Measurements from ENCODE around the gene FIGNL2.

FIGNL2 gene

DNA sequence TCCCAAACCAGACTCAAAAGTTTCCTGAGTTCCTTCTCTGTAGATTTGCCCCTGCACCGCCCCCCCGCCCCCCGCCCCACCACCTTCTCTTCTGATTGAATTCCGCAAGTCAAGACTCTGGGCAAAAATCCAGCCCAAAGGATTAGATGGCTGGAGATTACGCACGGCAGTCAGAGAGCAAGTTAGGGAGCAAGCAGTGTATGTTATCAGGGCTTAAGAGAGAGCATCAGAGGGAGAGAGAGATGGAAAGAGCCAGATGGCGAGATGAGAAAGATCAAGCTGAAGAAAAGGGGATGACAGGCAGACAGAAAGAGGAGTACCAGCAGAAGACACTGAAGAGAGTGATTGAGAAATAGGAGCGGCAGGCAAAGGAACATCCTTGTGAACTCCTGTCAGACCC lies 25.5 kb upstream of the FIGNL2 start:
- ChIA-PET POLR2A (interaction anchor here (0.6 kb wide), 1 partner anchor 45 kb away, joined by 3 read pairs; no protein-coding TSS in a partner anchor), CTCF (interaction anchor here (1.0 to 7.7 kb wide), 10 partner anchors 8 to 452 kb away, joined by 3 to 88 read pairs (median 12); a partner anchor contains a TSS)
- WGBS (ENCODE audit: insufficient coverage) = 17% methylated on average over 4 of the region's 8 CpGs

DNA sequence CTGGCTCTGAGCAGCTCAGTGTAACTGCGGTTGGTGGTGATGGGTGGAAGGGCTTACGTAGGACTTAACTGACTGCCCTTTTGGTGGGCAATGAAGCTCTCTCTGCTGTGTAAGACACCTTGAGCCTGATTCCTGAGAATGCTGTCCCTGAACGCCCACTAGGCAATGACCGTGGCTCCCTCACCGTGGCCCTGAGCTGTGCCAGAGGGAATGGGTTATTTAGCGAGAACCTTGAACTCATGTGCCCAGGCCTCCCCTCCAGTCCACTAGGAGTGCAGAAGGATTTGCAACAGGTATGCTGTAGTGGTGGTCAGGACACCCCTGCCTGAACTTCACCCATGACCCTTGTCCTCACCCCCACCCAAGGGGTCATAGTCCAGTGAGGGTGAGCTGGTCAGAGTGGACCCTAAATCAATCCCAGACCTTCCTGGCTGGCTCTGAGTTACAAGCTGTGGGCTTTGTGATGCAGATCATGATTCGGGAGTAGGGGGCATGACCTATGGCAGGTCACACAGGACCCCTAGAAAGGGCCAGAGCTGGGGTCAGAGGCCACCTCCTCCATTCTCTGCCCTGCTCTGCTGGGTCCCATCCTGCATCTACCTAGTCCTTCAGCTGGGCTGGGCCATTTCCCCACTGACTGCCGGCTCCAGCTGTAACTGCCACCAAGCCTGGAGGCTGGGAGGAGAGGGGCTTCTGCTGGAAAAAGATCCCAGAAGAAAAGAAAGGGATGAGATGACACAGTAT lies 24.9 kb upstream of the FIGNL2 start:
- no peak overlapping the region for H3K4me3 ChIP-seq (ENCODE audit: control insufficient read depth in 1 of 7, extremely low read depth in 1 of 7, insufficient read depth in 4 of 7, low read depth in 2 of 7, low read length in 6 of 7)
- H3K36me3 ChIP-seq (ENCODE audit: control insufficient read depth in 4 of 4, insufficient read depth in 4 of 4, low read length in 3 of 4) = no peaks in the 10 kb centered on the region
- DNase-seq = no peak
- CTCF ChIA-PET = interaction anchor here (1.0 to 7.7 kb wide), 7 partner anchors 9 to 54 kb away, joined by 4 to 88 read pairs (median 25); no protein-coding TSS in a partner anchor
- H3K4me1 ChIP-seq (ENCODE audit: control extremely low read depth in 1 of 4, control insufficient read depth in 4 of 4, insufficient read depth in 4 of 4, low read length in 3 of 4) = peaks cover 4 to 52% (median 41%) of the 10 kb centered on the region in 4 experiments
- no peaks in the 10 kb centered on the region for H3K9me3 ChIP-seq (ENCODE audit: control extremely low read depth in 1 of 5, control insufficient read depth in 4 of 5, insufficient read depth in 2 of 5, low read depth in 1 of 5, low read length in 4 of 5)
- 96% methylated on average over 7 of the region's 8 CpGs for WGBS (ENCODE audit: insufficient coverage)
- peaks cover 0 to 2% (median 0%) of the 10 kb centered on the region in 5 experiments for H3K27me3 ChIP-seq (replicated peaks in 2 of 5; ENCODE audit: control insufficient read depth in 4 of 5, insufficient read depth in 5 of 5, low read length in 4 of 5)
- POLR2A ChIA-PET = interaction anchor here (0.6 kb wide), 1 partner anchor 45 kb away, joined by 3 read pairs; no protein-coding TSS in a partner anchor
- no peak overlapping the region for H3K27ac ChIP-seq (ENCODE audit: insufficient read depth in 1 of 2, low read depth in 1 of 2, low read length in 2 of 2, poor library complexity in 1 of 2, severe bottlenecking in 2 of 2)

More for the DNA sequence above, 25.5 kb upstream of the FIGNL2 start:
- Histone ChIP-seq H3K4me3 (ENCODE audit: control insufficient read depth in 1 of 7, extremely low read depth in 1 of 7, insufficient read depth in 4 of 7, low read depth in 2 of 7, low read length in 6 of 7) (no peak overlapping the region), H3K36me3 (ENCODE audit: control insufficient read depth in 4 of 4, insufficient read depth in 4 of 4, low read length in 3 of 4) (no peaks in the 10 kb centered on the region), H3K4me1 (ENCODE audit: control extremely low read depth in 1 of 4, control insufficient read depth in 4 of 4, insufficient read depth in 4 of 4, low read length in 3 of 4) (peaks cover 4 to 47% (median 36%) of the 10 kb centered on the region in 4 experiments), H3K9me3 (ENCODE audit: control extremely low read depth in 1 of 5, control insufficient read depth in 4 of 5, insufficient read depth in 2 of 5, low read depth in 1 of 5, low read length in 4 of 5) (no peaks in the 10 kb centered on the region), H3K27me3 (replicated peaks in 2 of 5; ENCODE audit: control insufficient read depth in 4 of 5, insufficient read depth in 5 of 5, low read length in 4 of 5) (no peaks in the 10 kb centered on the region), H3K27ac (ENCODE audit: insufficient read depth in 1 of 2, low read depth in 1 of 2, low read length in 2 of 2, poor library complexity in 1 of 2, severe bottlenecking in 2 of 2) (no peak overlapping the region)
- peak; percentile 52 to 57 (median 56) for DNase-seq

DNA sequence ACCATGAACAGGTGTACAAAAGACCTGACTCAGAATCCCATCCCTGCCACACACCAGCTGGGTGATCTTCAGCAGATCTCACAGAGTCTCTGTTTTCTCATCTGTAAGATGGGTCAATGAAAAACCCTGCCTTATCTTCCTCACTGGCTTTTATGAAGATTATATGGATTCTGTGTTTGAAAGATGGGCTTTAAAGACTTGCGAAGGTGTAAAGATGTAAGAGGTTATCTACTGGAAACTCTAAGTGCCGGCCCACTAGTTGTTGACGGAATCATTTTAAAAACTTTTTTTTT lies 24.1 kb upstream of the FIGNL2 start:
- Histone ChIP-seq H3K4me3 (ENCODE audit: control insufficient read depth in 1 of 7, extremely low read depth in 1 of 7, insufficient read depth in 4 of 7, low read depth in 2 of 7, low read length in 6 of 7) (no peak overlapping the region), H3K9me3 (ENCODE audit: control extremely low read depth in 1 of 5, control insufficient read depth in 4 of 5, insufficient read depth in 2 of 5, low read depth in 1 of 5, low read length in 4 of 5) (no peaks in the 10 kb centered on the region), H3K4me1 (ENCODE audit: control extremely low read depth in 1 of 4, control insufficient read depth in 4 of 4, insufficient read depth in 4 of 4, low read length in 3 of 4) (peaks cover 4 to 60% (median 49%) of the 10 kb centered on the region in 4 experiments), H3K27me3 (replicated peaks in 2 of 5; ENCODE audit: control insufficient read depth in 4 of 5, insufficient read depth in 5 of 5, low read length in 4 of 5) (peaks cover 0 to 6% (median 0%) of the 10 kb centered on the region in 5 experiments), H3K27ac (ENCODE audit: insufficient read depth in 1 of 2, low read depth in 1 of 2, low read length in 2 of 2, poor library complexity in 1 of 2, severe bottlenecking in 2 of 2) (no peak overlapping the region), H3K36me3 (ENCODE audit: control insufficient read depth in 4 of 4, insufficient read depth in 4 of 4, low read length in 3 of 4) (no peaks in the 10 kb centered on the region)
- CTCF ChIA-PET = interaction anchor here (2.1 to 7.7 kb wide), 10 partner anchors 9 to 109 kb away, joined by 5 to 88 read pairs (median 24); no protein-coding TSS in a partner anchor
- DNase-seq = no peak
- no CpG with 5 or more reads among the region's 3 CpGs for WGBS (ENCODE audit: insufficient coverage)
- POLR2A ChIA-PET = no interaction called here

DNA sequence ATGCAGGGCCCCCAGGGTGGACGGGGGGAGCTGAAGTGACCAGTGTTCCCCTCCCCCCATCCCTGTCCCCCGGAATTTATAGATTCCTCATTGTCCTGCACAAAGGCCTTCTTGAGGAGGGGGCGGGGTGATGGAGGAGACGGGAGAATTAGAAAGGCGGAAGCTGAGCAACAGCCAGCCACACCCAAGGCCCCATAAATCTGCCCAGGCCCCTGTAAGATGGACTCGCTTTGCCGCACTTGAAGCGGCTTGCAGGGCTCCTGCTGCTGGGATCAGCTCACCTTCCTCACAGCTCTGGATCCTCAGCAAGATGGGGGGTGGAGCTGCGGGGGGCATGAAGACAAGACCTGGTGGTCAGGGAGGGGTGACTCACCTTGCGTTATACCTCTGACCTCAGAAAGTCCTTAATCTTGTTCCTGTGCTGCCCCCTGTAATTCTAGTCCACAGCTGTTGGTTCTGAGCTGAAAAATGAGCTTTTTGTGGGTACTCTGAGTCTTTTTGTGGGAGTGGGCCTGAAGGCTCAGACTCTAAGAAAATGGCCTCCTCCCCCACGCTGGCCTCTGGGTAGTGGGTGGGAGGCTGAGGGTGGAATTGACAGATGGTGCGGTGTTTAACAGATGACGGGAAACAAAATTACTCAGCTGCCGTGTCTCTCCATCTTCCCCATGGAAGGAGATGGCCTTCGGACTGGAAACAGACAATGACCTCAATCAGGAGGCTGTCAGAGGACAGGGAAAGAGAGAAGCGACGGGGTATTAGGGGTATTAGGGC lies 23.6 kb upstream of the FIGNL2 start:
- Histone ChIP-seq H3K36me3 (ENCODE audit: control insufficient read depth in 4 of 4, insufficient read depth in 4 of 4, low read length in 3 of 4) (no peaks in the 10 kb centered on the region), H3K27ac (ENCODE audit: insufficient read depth in 1 of 2, low read depth in 1 of 2, low read length in 2 of 2, poor library complexity in 1 of 2, severe bottlenecking in 2 of 2) (no peak overlapping the region), H3K27me3 (replicated peaks in 2 of 5; ENCODE audit: control insufficient read depth in 4 of 5, insufficient read depth in 5 of 5, low read length in 4 of 5) (peaks cover 0 to 9% (median 0%) of the 10 kb centered on the region in 5 experiments), H3K9me3 (ENCODE audit: control extremely low read depth in 1 of 5, control insufficient read depth in 4 of 5, insufficient read depth in 2 of 5, low read depth in 1 of 5, low read length in 4 of 5) (no peaks in the 10 kb centered on the region), H3K4me1 (ENCODE audit: control extremely low read depth in 1 of 4, control insufficient read depth in 4 of 4, insufficient read depth in 4 of 4, low read length in 3 of 4) (peaks cover 4 to 61% (median 51%) of the 10 kb centered on the region in 4 experiments), H3K4me3 (ENCODE audit: control insufficient read depth in 1 of 7, extremely low read depth in 1 of 7, insufficient read depth in 4 of 7, low read depth in 2 of 7, low read length in 6 of 7) (no peak overlapping the region)
- 73% methylated on average over 9 of the region's 17 CpGs for WGBS (ENCODE audit: insufficient coverage)
- CTCF ChIA-PET = interaction anchor here (0.7 to 7.7 kb wide), 17 partner anchors 10 to 341 kb away, joined by 3 to 88 read pairs (median 9); partner anchors contain the start of gene ANKRD33
- peak in 1 of 3 donors; percentile 17 for DNase-seq
- POLR2A ChIA-PET = no interaction called here

DNA sequence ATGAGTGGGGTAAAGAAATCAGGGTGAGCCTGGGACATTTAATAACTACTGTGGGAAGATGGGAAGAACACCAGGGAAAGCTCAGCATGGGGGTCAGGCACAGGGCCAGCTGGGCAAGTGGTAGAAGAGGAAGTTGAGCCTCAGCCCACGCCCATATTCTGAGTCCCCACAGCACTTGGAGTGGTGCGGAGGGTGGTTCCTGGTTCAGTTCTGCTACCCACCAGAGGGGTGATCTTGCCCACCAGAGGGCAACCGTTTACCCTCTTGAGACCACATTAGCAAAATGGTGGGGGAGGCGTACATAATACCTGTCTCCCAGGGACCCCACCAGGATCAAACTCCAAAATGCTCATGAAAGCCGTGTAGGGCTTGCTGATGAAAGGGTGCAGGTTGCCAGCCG lies 22.6 kb upstream of the FIGNL2 start:
- peaks cover 4 to 61% (median 53%) of the 10 kb centered on the region in 4 experiments for H3K4me1 ChIP-seq (ENCODE audit: control extremely low read depth in 1 of 4, control insufficient read depth in 4 of 4, insufficient read depth in 4 of 4, low read length in 3 of 4)
- peak overlapping the region in 1 of 7 experiments; percentile 8 for H3K4me3 ChIP-seq (ENCODE audit: control insufficient read depth in 1 of 7, extremely low read depth in 1 of 7, insufficient read depth in 4 of 7, low read depth in 2 of 7, low read length in 6 of 7)
- H3K9me3 ChIP-seq (ENCODE audit: control extremely low read depth in 1 of 5, control insufficient read depth in 4 of 5, insufficient read depth in 2 of 5, low read depth in 1 of 5, low read length in 4 of 5) = no peaks in the 10 kb centered on the region
- H3K27ac ChIP-seq (ENCODE audit: insufficient read depth in 1 of 2, low read depth in 1 of 2, low read length in 2 of 2, poor library complexity in 1 of 2, severe bottlenecking in 2 of 2) = no peak overlapping the region
- H3K27me3 ChIP-seq (replicated peaks in 2 of 5; ENCODE audit: control insufficient read depth in 4 of 5, insufficient read depth in 5 of 5, low read length in 4 of 5) = peaks cover 0 to 10% (median 0%) of the 10 kb centered on the region in 5 experiments
- peak; percentile 74 to 89 (median 87) for DNase-seq
- WGBS (ENCODE audit: insufficient coverage) = 4% methylated on average over 4 of the region's 6 CpGs
- ChIA-PET POLR2A (interaction anchor here (1.5 kb wide), 1 partner anchor 11 kb away, joined by 3 read pairs; no protein-coding TSS in a partner anchor), CTCF (interaction anchor here (0.8 to 7.7 kb wide), 22 partner anchors 11 to 450 kb away, joined by 3 to 88 read pairs (median 6); partner anchors contain the start of gene ANKRD33)
- no peaks in the 10 kb centered on the region for H3K36me3 ChIP-seq (ENCODE audit: control insufficient read depth in 4 of 4, insufficient read depth in 4 of 4, low read length in 3 of 4)

DNA sequence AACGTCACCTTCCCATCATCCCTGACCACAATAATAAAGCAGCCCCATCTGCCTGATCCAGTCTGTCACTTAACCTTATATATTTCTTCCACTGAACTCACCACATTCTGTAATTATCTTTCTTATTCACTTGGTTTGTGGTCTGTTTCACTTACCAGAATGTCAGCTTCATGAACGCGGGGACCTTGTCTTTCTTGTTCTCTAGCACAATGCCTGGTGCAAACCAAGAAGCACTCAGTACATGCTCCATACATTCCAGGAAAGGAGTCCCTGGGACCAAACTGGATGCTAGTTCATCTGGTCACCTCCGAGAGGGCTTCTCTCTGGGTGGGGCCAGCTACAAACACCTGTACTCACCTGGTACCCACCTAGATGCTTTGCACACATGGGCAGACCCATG lies 22.0 kb upstream of the FIGNL2 start:
- H3K4me3 ChIP-seq (ENCODE audit: control insufficient read depth in 1 of 7, extremely low read depth in 1 of 7, insufficient read depth in 4 of 7, low read depth in 2 of 7, low read length in 6 of 7) = peak overlapping the region in 3 of 7 experiments; percentile 2 to 75 (median 50)
- no peaks in the 10 kb centered on the region for H3K36me3 ChIP-seq (ENCODE audit: control insufficient read depth in 4 of 4, insufficient read depth in 4 of 4, low read length in 3 of 4)
- POLR2A ChIA-PET = interaction anchor here (0.6 to 1.5 kb wide), 3 partner anchors 10 to 50 kb away, joined by 3 read pairs; no protein-coding TSS in a partner anchor
- no peak overlapping the region for H3K27ac ChIP-seq (ENCODE audit: insufficient read depth in 1 of 2, low read depth in 1 of 2, low read length in 2 of 2, poor library complexity in 1 of 2, severe bottlenecking in 2 of 2)
- peaks cover 0 to 15% (median 0%) of the 10 kb centered on the region in 5 experiments for H3K27me3 ChIP-seq (replicated peaks in 2 of 5; ENCODE audit: control insufficient read depth in 4 of 5, insufficient read depth in 5 of 5, low read length in 4 of 5)
- peaks cover 4 to 61% (median 53%) of the 10 kb centered on the region in 4 experiments for H3K4me1 ChIP-seq (ENCODE audit: control extremely low read depth in 1 of 4, control insufficient read depth in 4 of 4, insufficient read depth in 4 of 4, low read length in 3 of 4)
- peak; percentile 30 to 77 (median 69) for DNase-seq
- CTCF ChIA-PET = interaction anchor here (0.8 to 7.7 kb wide), 19 partner anchors 10 to 449 kb away, joined by 3 to 88 read pairs (median 6); partner anchors contain the start of gene ANKRD33
- H3K9me3 ChIP-seq (ENCODE audit: control extremely low read depth in 1 of 5, control insufficient read depth in 4 of 5, insufficient read depth in 2 of 5, low read depth in 1 of 5, low read length in 4 of 5) = no peaks in the 10 kb centered on the region
- WGBS (ENCODE audit: insufficient coverage) = 27% methylated on average over 4 of the region's 4 CpGs
